Activated naive CD4-positive, alpha-beta T cell treated with anti-CD3 and anti-CD28 coated beads, Interleukin-2, amount 10 ng/mL, durations not matched to agents 7 days and 5 days (primary cell): ENCODE results near the gene NQO1.
"Not testable (repeated sequence)": the region's sequence is repeated elsewhere in the genome, so short reads cannot be mapped to it uniquely, and the experiment has no call there.

Source experiments
- CTCF ChIA-PET: fragments of 350-600 bp; sonication (Branson Sonifier 250); formaldehyde crosslinking; loops from one replicate; lab custom pipeline; 2021; ENCODE audit warnings: antibody characterized with exemption; lab: Charles Lee
- DNase-seq: peaks from one replicate; pipeline ENCODE4 v3.0.0-alpha.2; 2020
- H3K27ac Mint-ChIP-seq: one replicate; pipeline ENCODE4 v1.8.0; 2021; ENCODE audit warnings: mild to moderate bottlenecking, moderate library complexity, mixed read lengths
- H3K27me3 Mint-ChIP-seq: one replicate; pipeline ENCODE4 v1.8.0; 2021; ENCODE audit warnings: mild to moderate bottlenecking, mixed read lengths
- H3K36me3 Mint-ChIP-seq: one replicate; pipeline ENCODE4 v1.8.0; 2021; ENCODE audit warnings: mixed read lengths
- H3K4me1 Mint-ChIP-seq: one replicate; pipeline ENCODE4 v1.8.0; 2021; ENCODE audit warnings: mixed read lengths
- H3K4me3 Mint-ChIP-seq: one replicate; pipeline ENCODE4 v1.8.0; 2021; ENCODE audit warnings: mild to moderate bottlenecking, moderate library complexity, mixed read lengths
- H3K9me3 Mint-ChIP-seq: one replicate; pipeline ENCODE4 v1.8.0; 2021; ENCODE audit warnings: mixed read lengths

NQO1 gene

GRCh38 chr16:69726313-69727060, at the start of gene NQO1:
Gene NQO1, minus strand, starts transcription at chr16:69726560. Its CDS starts 121 bp downstream, at chr16:69726439.
- no peaks in the 10 kb centered on the region for H3K9me3 Mint-ChIP-seq
- peak within 1 kb of the TSS; percentile 98 for H3K27ac Mint-ChIP-seq
- H3K4me3 Mint-ChIP-seq = peak within 1 kb of the TSS; percentile 95
- peaks cover 64% of the 10 kb centered on the region for H3K4me1 Mint-ChIP-seq
- peak; percentile 96 for DNase-seq
- CTCF ChIA-PET = interaction anchor here (0.6 to 3.4 kb wide), 4 partner anchors 9 to 28 kb away, joined by 3 to 20 read pairs (median 4); partner anchors contain the start of gene NOB1
- peaks cover 5% of the 10 kb centered on the region for H3K36me3 Mint-ChIP-seq
- no peaks in the 10 kb centered on the region for H3K27me3 Mint-ChIP-seq

- no peak for DNase-seq
- H3K9me3 Mint-ChIP-seq = peaks cover 14% of the 10 kb centered on the region
- H3K4me1 Mint-ChIP-seq = peaks cover 31% of the 10 kb centered on the region
- no peaks in the 10 kb centered on the region for H3K27me3 Mint-ChIP-seq
- no peak overlapping the region for H3K27ac Mint-ChIP-seq
- peaks cover 32% of the 10 kb centered on the region for H3K36me3 Mint-ChIP-seq
- CTCF ChIA-PET = interaction anchor here (0.6 kb wide), 1 partner anchor 329 kb away, joined by 3 read pairs; no protein-coding TSS in a partner anchor
- H3K4me3 Mint-ChIP-seq = no peak overlapping the region
Observed at GRCh38 chr16:69775563-69775962, 49.2 kb upstream of the NQO1 start.

DNA sequence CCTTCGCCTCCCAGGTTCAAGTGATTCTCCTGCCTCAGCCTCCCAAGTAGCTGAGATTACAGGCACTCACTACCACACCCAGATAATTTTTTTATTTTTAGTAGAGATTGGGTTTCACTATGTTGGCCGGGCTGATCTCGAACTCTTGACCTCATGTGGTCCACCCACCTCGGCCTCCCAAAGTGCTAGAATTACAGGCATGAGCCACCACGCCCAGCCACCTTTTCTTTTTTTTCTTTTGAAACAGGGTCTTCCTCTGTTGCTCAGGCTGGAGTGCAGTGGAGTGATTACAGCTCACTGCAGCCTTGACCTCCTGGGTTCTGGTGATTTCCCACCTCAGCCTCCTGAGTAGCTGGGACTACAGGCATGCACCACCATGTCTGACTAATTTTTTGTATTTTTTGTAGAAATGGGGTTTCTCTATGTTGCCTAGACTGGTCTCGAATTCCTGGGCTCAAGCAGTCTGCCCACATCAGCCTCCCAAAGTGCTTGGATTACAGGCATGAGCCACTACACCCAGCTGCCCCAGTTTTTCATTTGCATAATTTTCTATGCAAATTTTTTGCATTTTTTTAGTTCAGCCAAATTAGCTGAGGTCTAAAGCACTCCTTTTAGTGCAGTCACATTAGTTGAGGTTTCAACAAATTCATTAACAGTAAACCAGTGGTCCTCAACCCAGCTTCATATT, 47.0 kb upstream of the NQO1 start:
- no peak overlapping the region for H3K4me3 Mint-ChIP-seq
- CTCF ChIA-PET = interaction anchor here (1.8 kb wide), 1 partner anchor 19 kb away, joined by 4 read pairs; the partner anchor contains the start of gene NOB1
- peak overlapping the region; percentile 24 for H3K27ac Mint-ChIP-seq
- peaks cover 34% of the 10 kb centered on the region for H3K4me1 Mint-ChIP-seq
- H3K9me3 Mint-ChIP-seq = peaks cover 14% of the 10 kb centered on the region
- no peaks in the 10 kb centered on the region for H3K27me3 Mint-ChIP-seq
- DNase-seq = no peak
- peaks cover 32% of the 10 kb centered on the region for H3K36me3 Mint-ChIP-seq

GRCh38 chr16:69771651-69771967, 45.2 kb upstream of the NQO1 start:
- Mint-ChIP-seq H3K4me1 (peaks cover 40% of the 10 kb centered on the region), H3K4me3 (no peak overlapping the region)
- CTCF ChIA-PET = interaction anchor here (1.8 kb wide), 1 partner anchor 18 kb away, joined by 4 read pairs; the partner anchor contains the start of gene NOB1

DNA sequence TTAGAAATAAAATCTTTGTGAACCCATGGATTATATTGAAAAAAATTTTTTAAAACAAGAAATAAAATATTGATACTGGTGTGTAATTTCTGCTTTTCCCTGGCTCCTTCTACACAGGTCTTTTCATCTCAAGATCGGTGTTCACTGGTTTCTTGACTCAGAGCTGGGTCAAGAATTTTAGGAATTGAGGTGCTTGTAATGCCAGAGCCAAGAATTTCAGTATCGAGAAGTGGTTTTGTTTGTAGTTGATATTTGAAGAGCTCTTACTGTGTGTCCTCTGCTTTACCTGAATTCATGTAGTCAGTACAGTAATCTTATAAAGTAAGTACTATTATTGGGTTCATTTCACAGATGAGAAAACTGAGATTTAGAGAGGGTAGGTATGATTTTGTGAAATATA, 43.0 kb upstream of the NQO1 start:
- no peaks in the 10 kb centered on the region for H3K9me3 Mint-ChIP-seq
- no peaks in the 10 kb centered on the region for H3K27me3 Mint-ChIP-seq
- no peak overlapping the region for H3K27ac Mint-ChIP-seq
- peaks cover 35% of the 10 kb centered on the region for H3K4me1 Mint-ChIP-seq
- CTCF ChIA-PET = interaction anchor here (0.6 kb wide), 1 partner anchor 16 kb away, joined by 3 read pairs; no protein-coding TSS in a partner anchor
- peaks cover 19% of the 10 kb centered on the region for H3K36me3 Mint-ChIP-seq
- DNase-seq = no peak
- no peak overlapping the region for H3K4me3 Mint-ChIP-seq

More at GRCh38 chr16:69771651-69771967, 45.2 kb upstream of the NQO1 start:
- Mint-ChIP-seq H3K9me3 (peaks cover 14% of the 10 kb centered on the region), H3K36me3 (peaks cover 28% of the 10 kb centered on the region), H3K27ac (no peak overlapping the region), H3K27me3 (no peaks in the 10 kb centered on the region)
- no peak for DNase-seq

GRCh38 chr16:69768666-69769065, 42.3 kb upstream of the NQO1 start:
- Mint-ChIP-seq H3K27ac (no peak overlapping the region), H3K36me3 (peaks cover 14% of the 10 kb centered on the region), H3K4me3 (no peak overlapping the region), H3K9me3 (no peaks in the 10 kb centered on the region), H3K4me1 (peaks cover 35% of the 10 kb centered on the region), H3K27me3 (no peaks in the 10 kb centered on the region)
- CTCF ChIA-PET = no interaction called here
- no peak for DNase-seq

- CTCF ChIA-PET = no interaction called here
Observed at GRCh38 chr16:69767459-69768229, 41.3 kb upstream of the NQO1 start.

GRCh38 chr16:69763599-69763942, 37.2 kb upstream of the NQO1 start:
- Mint-ChIP-seq H3K27me3 (peaks cover 4% of the 10 kb centered on the region), H3K27ac (peak overlapping the region; percentile 86), H3K9me3 (no peaks in the 10 kb centered on the region), H3K36me3 (peaks cover 14% of the 10 kb centered on the region), H3K4me3 (peak overlapping the region; percentile 93), H3K4me1 (peaks cover 36% of the 10 kb centered on the region)
- CTCF ChIA-PET = interaction anchor here (0.6 to 0.9 kb wide), 2 partner anchors 11 to 53 kb away, joined by 3 to 4 read pairs; no protein-coding TSS in a partner anchor
- no peak for DNase-seq

More at GRCh38 chr16:69767459-69768229, 41.3 kb upstream of the NQO1 start:
- no peak for DNase-seq
- peaks cover 33% of the 10 kb centered on the region for H3K4me1 Mint-ChIP-seq
- no peak overlapping the region for H3K27ac Mint-ChIP-seq
- H3K9me3 Mint-ChIP-seq = no peaks in the 10 kb centered on the region
- H3K4me3 Mint-ChIP-seq = no peak overlapping the region
- no peaks in the 10 kb centered on the region for H3K27me3 Mint-ChIP-seq
- peaks cover 11% of the 10 kb centered on the region for H3K36me3 Mint-ChIP-seq

DNA sequence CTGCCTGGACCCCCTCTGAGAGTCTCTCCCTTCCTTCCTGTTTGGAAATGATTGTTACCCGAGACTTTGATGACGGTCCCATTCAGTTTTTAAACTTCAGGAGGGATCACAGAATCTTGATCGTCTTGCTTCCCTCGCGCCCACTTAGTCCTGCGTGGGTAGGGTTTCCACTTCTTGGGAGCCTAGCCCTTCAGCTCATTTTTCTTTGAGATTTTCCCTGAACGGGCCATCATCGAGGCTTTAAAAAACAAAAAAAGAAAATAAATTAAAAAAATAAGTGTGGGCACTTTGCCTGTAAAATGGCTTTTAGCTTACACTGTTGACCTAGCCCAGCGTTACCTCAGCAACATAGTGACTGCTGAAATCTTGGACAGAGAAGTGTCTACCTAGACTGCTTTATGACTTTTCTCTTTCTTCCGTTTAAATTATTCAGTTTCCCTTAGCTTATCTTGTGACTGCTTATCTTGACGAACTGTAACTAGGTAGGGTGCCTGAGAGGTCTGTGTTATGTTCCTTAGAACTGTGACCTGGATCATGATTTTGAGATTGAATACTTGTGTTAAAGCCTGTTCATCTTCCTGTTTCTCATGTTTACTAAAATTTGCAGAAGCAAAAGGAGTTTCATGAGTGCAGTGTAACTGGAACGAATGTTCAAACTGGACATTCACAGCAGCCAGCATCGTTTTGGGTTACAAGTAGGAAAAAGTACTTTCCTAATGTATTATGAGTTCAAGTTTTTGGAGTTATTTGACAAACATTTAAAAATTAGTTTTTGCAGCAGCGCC, 36.6 kb upstream of the NQO1 start:
- Mint-ChIP-seq H3K36me3 (peaks cover 14% of the 10 kb centered on the region), H3K27me3 (peaks cover 4% of the 10 kb centered on the region), H3K4me3 (peak overlapping the region; percentile 93), H3K9me3 (no peaks in the 10 kb centered on the region), H3K27ac (peak overlapping the region; percentile 86), H3K4me1 (peaks cover 35% of the 10 kb centered on the region)
- no peak for DNase-seq
- CTCF ChIA-PET = interaction anchor here (0.6 to 0.9 kb wide), 2 partner anchors 11 to 53 kb away, joined by 3 to 4 read pairs; no protein-coding TSS in a partner anchor

DNA sequence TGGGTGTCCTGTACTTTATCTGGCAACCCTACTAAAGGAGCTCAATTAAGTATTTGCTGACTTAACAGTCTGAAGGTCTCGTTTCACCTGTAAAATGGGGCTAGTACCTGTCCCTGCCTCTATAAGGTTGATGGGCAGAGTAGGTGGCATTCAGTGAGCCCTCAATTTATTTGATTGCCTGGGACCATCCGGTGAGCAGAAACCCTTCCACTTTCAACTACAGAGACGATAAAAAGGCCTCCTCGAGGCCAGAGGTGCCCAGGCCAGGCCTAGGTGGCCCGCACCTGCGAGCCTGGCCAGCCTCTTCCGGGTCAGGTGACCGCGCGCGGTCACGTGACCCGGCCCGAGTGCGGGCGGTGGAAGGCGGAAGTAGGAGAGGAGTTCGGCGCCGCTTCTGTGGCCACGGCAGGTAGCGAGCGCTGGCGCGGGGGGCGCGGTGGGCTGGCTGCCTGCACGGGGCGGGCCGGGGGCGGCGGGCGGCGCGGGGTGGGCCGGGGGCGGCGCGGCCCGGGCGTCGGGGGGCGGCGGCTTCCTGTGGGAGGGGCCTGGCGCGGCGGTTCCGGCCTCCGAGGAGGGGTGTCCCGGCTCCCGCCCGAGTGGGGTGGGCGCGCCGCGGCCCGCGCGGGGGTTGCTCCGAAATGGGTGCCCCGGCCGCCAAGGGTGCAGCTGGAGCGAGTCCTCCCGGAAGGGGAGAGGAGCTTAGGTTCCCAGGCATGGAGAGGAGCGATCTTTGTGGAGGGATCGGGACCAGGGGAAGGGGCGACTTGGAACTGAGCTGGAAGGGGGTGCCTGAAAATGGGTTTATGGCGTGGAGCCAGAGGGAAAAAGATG, 35.8 kb upstream of the NQO1 start, which contains the start of gene WWP2:
Gene WWP2, plus strand, starts transcription at position 350 of the 831 bp plus-strand sequence. CDS start 24,679 bp downstream, outside the sequence.
- peak within 1 kb of the TSS; percentile 93 for H3K4me3 Mint-ChIP-seq
- H3K9me3 Mint-ChIP-seq = no peaks in the 10 kb centered on the region
- peak within 1 kb of the TSS; percentile 97 for H3K27ac Mint-ChIP-seq
- DNase-seq = peak; percentile 84
- H3K27me3 Mint-ChIP-seq = peaks cover 4% of the 10 kb centered on the region
- H3K4me1 Mint-ChIP-seq = peaks cover 31% of the 10 kb centered on the region
- CTCF ChIA-PET = interaction anchor here (0.9 to 1.3 kb wide), 2 partner anchors 10 to 53 kb away, joined by 4 to 5 read pairs; no protein-coding TSS in a partner anchor
- peaks cover 14% of the 10 kb centered on the region for H3K36me3 Mint-ChIP-seq

DNA sequence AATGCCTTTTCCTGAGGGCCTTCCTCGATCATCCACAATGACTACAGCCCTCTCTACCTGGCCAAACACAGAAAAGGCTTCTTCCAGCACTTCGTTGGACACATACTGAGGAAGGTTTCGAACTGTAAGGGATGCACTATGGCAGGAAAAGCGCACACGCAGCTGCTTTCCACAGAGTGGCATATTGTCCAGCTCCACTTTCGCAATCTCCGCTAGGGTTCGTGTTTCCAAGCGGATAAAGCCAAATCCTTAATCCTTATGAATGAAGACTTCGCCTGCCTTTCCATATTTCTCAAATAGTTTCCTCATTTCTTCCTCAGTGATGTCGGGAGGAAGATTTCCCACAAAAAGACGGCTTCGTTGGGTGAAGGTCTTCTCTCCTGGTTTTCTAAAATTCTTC, 31.0 kb upstream of the NQO1 start:
- H3K4me3 Mint-ChIP-seq, H3K9me3 Mint-ChIP-seq, H3K36me3 Mint-ChIP-seq, H3K27ac Mint-ChIP-seq, DNase-seq: not testable (repeated sequence)
- CTCF ChIA-PET = interaction anchor here (1.2 kb wide), 1 partner anchor 49 kb away, joined by 8 read pairs; no protein-coding TSS in a partner anchor
- Mint-ChIP-seq H3K4me1 (peaks cover 39% of the 10 kb centered on the region), H3K27me3 (peaks cover 10% of the 10 kb centered on the region)

- no peak for DNase-seq
- Mint-ChIP-seq H3K27me3 (peaks cover 7% of the 10 kb centered on the region), H3K36me3 (peaks cover 13% of the 10 kb centered on the region), H3K4me1 (peaks cover 41% of the 10 kb centered on the region), H3K27ac (no peak overlapping the region), H3K4me3 (no peak overlapping the region), H3K9me3 (no peaks in the 10 kb centered on the region)
- CTCF ChIA-PET = interaction anchor here (1.2 kb wide), 1 partner anchor 48 kb away, joined by 8 read pairs; no protein-coding TSS in a partner anchor
Observed at GRCh38 chr16:69756705-69757104, 30.3 kb upstream of the NQO1 start.
